ENCODE data around the gene CREB5.

GRCh38 chr7:28433039-28433438 is 20.7 kb downstream of the CREB5 start:
- TF ChIP-seq CTCF (conservative IDR thresholded peaks at IDR 0.05) (no peak), EZH2 (IDR thresholded peaks at IDR 0.05; ENCODE audit: low read depth) (no peak)
